GM12875 (cell line): ENCODE measurements around the gene SMIM41.

Source experiments
- H3K4me3 ChIP-seq: one replicate; pipeline ENCODE4 v1.5.1; 2011; ENCODE audit warnings: low read depth, low read length, control low read depth
- CTCF ChIP-seq: IDR thresholded peaks from 2 replicates; pipeline ENCODE4 v1.5.1; 2011; ENCODE audit warnings: low read depth, mild to moderate bottlenecking, control low read depth, inconsistent platforms, low read length, moderate library complexity, borderline replicate concordance; ENCODE audit not compliant: insufficient read depth

Gene SMIM41

GRCh38 chr12:52079576-52080402, at the start of gene SMIM41:
TSS of gene SMIM41 (plus strand) at chr12:52079704. CDS start at chr12:52079780, 76 bp downstream.
- no peak for TF ChIP-seq CTCF
- H3K4me3 ChIP-seq = no peak within 1 kb of the TSS

GRCh38 chr12:52032446-52032803, 47.1 kb upstream of the SMIM41 start:
- TF ChIP-seq CTCF = no peak
- no peak overlapping the region for H3K4me3 ChIP-seq

- H3K4me3 ChIP-seq = peak overlapping the region; percentile 28
- TF ChIP-seq CTCF = no peak
Observed at GRCh38 chr12:52032804-52033445, 46.6 kb upstream of the SMIM41 start.

- H3K4me3 ChIP-seq = peak overlapping the region; percentile 28
- TF ChIP-seq CTCF = no peak
Observed at GRCh38 chr12:52033446-52034140, 45.9 kb upstream of the SMIM41 start.

GRCh38 chr12:52035190-52035589, 44.3 kb upstream of the SMIM41 start:
- TF ChIP-seq CTCF = no peak
- no peak overlapping the region for H3K4me3 ChIP-seq

- TF ChIP-seq CTCF = no peak
- H3K4me3 ChIP-seq = no peak overlapping the region
Observed at GRCh38 chr12:52035926-52036325, 43.6 kb upstream of the SMIM41 start.
